GM12875 (cell line): ENCODE measurements around the gene SLC12A2.

Experiments
- H3K4me3 ChIP-seq: one replicate; pipeline ENCODE4 v1.5.1; 2011; ENCODE audit warnings: low read depth, low read length, control low read depth
- TF ChIP-seq, protein P1 (sequence below): IDR thresholded peaks from 2 replicates; pipeline ENCODE4 v1.5.1; 2011; ENCODE audit warnings: low read depth, mild to moderate bottlenecking, control low read depth, inconsistent platforms, low read length, moderate library complexity, borderline replicate concordance; ENCODE audit not compliant: insufficient read depth

The SLC12A2 gene

DNA sequence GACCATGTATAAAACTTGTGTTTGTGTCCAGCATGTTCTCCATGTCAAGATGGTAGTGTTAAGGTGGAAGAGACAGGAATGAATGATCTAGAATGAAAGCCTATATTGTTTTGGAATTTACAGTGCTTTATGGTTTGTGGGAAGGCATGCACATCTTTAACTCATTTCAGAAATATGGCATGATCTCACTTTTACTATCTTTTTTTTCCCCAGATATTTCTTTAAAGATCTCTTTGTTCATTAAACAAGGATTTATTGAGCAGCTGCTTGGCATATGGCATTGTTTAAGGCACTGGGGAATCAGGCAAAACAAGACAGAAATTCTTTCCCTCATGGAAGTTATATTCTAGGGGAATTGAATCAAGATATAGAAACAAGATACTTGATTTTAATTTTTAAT, 51.7 kb downstream of the SLC12A2 start:
- no peak overlapping the region for H3K4me3 ChIP-seq
- TF ChIP-seq, protein P1, sequence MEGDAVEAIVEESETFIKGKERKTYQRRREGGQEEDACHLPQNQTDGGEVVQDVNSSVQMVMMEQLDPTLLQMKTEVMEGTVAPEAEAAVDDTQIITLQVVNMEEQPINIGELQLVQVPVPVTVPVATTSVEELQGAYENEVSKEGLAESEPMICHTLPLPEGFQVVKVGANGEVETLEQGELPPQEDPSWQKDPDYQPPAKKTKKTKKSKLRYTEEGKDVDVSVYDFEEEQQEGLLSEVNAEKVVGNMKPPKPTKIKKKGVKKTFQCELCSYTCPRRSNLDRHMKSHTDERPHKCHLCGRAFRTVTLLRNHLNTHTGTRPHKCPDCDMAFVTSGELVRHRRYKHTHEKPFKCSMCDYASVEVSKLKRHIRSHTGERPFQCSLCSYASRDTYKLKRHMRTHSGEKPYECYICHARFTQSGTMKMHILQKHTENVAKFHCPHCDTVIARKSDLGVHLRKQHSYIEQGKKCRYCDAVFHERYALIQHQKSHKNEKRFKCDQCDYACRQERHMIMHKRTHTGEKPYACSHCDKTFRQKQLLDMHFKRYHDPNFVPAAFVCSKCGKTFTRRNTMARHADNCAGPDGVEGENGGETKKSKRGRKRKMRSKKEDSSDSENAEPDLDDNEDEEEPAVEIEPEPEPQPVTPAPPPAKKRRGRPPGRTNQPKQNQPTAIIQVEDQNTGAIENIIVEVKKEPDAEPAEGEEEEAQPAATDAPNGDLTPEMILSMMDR: no peak

DNA sequence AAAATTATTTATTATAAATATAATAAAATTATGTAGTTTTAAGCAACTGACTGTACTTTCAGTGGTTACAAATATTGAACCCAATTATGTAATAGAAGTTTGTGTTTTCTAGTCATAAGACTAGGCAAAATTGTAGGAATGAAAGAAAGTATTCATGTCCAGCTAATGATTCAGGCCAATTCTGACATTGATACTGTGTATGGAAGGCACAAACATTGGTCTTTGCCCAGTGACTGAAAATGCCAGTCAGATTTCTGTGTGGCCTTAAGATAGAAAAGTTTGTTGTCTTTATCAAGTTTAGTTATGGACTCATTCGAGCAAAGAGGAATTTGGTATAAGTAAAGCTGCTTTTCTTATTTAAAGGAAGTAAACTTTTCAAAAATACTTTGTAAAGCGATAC, 60.3 kb downstream of the SLC12A2 start:
- TF ChIP-seq, protein P1: no peak

DNA sequence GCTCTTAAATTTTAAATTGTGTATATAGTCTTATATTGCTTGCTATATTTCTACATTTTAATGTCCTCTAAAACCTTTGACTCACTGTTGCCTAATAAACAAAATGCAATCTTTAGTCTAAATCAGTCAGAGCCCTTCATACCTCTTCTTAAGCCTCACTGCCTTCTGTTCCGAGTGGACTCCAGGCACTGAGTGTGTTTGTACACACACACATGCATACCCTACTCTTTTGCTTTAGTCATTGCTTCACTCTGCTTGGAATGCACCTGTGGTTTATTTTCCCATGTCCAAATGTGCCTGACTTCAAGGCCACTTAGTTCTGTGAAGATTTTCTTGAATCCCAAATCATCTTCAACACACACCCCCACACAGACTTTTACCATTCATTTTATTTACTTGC, 60.9 kb downstream of the SLC12A2 start:
- H3K4me3 ChIP-seq: no peak overlapping the region
- TF ChIP-seq, protein P1: no peak

More for the DNA sequence above, 60.3 kb downstream of the SLC12A2 start:
- H3K4me3 ChIP-seq: no peak overlapping the region

DNA sequence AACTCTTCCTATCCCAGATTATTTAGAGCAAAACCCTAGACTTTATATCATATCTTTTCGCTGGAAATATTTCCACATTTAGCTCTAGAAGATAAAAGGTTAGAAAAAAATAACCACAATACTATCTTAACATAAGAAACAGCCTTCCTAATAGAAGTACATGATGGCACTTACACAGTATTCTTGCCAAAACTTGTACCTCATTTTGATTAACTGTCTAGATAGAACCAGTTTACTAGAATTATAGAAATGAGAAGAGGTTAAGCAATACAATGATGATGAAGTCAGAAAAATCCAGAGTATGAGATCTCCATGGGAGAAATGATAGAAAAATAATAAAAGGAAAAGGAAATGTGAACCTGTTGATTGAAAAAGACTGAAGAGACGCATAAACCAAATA, 63.1 kb downstream of the SLC12A2 start:
- no peak overlapping the region for H3K4me3 ChIP-seq
- TF ChIP-seq, protein P1: no peak

DNA sequence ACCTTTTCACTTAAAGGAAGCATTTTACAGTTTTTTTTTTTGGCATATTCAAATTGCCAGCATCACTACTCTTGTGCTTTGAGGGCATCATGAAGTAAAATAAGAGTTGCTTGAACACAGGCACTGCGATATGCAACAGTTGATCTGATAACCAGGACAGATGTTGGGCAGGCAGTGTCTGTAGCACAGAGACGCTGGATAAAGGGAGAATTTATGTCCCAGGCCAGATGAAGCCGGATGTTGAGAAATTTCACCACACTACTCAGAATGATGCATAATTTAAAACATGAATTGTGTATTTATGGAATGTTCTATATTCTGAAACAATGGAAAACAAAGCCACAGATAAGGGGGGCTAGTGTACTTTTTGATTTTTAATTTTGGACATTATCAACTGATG, 71.4 kb downstream of the SLC12A2 start:
- H3K4me3 ChIP-seq: no peak overlapping the region
- TF ChIP-seq, protein P1: no peak

DNA sequence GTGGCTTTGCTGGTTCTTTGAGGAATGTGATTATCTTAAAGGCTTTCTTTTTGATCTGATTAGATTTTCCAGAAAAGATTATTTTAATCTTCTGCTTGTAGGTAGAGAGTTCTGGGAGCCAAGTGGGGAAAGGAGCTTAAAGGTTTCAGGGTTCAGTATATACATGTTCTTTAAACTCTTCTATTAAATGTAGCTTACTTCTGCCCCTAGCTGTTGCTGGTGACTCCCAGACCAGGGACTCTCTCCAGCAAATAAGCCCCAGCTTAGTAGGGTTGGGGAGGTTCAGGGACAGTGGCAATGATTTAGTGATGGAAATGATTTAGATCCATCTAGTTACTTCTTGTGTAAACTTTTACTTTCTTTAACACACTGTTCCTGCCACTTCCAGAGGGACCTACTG, 72.2 kb downstream of the SLC12A2 start:
- TF ChIP-seq, protein P1: no peak
- no peak overlapping the region for H3K4me3 ChIP-seq

DNA sequence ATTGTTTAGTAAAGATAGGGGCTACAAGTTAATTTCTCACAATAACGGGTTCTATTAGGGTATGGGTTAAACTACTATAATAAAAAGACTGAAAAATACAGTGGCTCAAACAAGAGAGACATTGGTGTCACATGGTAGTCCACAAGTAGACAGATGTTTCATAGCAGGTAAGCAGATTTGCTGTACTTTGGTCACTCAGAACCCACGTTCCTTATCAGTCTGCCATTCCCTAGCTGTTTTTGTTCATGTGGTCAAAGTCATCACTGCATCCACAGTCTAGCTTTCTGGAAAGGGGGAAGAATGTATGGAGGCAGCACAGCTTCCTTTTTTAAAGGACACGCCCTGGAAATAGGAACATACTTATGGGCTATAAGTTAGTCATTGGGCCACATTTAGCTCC, 73.0 kb downstream of the SLC12A2 start:
- TF ChIP-seq, protein P1: no peak
- no peak overlapping the region for H3K4me3 ChIP-seq
